D341Med (cell line): ENCODE results near the gene SH3TC1.

Source experiments
- DNase-seq: peaks from one replicate; pipeline ENCODE4 v3.0.0; 2012; ENCODE audit warnings: low spot score

The SH3TC1 gene

GRCh38 chr4:8244001-8244757, 45.1 kb downstream of the SH3TC1 start:
- no peak for DNase-seq

- no peak for DNase-seq
These were observed 45.9 kb downstream of the SH3TC1 start for GRCh38 chr4:8244931-8245460.

GRCh38 chr4:8245884-8246833, 47.1 kb downstream of the SH3TC1 start:
- no peak for DNase-seq

GRCh38 chr4:8247047-8247930, 48.2 kb downstream of the SH3TC1 start:
- DNase-seq: no peak

- no peak for DNase-seq
These were observed 49.0 kb downstream of the SH3TC1 start for GRCh38 chr4:8248091-8248490.

GRCh38 chr4:8250227-8250626, 51.1 kb downstream of the SH3TC1 start:
- no peak for DNase-seq

GRCh38 chr4:8250637-8251036, 51.5 kb downstream of the SH3TC1 start:
- DNase-seq: no peak

GRCh38 chr4:8251110-8251883, 52.2 kb downstream of the SH3TC1 start:
- DNase-seq: no peak

- DNase-seq: no peak
These were observed 53.4 kb downstream of the SH3TC1 start for GRCh38 chr4:8252301-8253173.

- no peak for DNase-seq
These were observed 55.0 kb downstream of the SH3TC1 start for GRCh38 chr4:8254076-8254475.

- DNase-seq: no peak
These were observed 56.8 kb downstream of the SH3TC1 start for GRCh38 chr4:8255698-8256441.

- DNase-seq: no peak
These were observed 58.8 kb downstream of the SH3TC1 start for GRCh38 chr4:8257854-8258253.

GRCh38 chr4:8258552-8259212, 59.6 kb downstream of the SH3TC1 start:
- no peak for DNase-seq

GRCh38 chr4:8259743-8260430, 60.8 kb downstream of the SH3TC1 start:
- peak; percentile 59 for DNase-seq

GRCh38 chr4:8260656-8261111, 61.6 kb downstream of the SH3TC1 start:
- no peak for DNase-seq

GRCh38 chr4:8261851-8262535, 62.9 kb downstream of the SH3TC1 start:
- no peak for DNase-seq

- DNase-seq: no peak
These were observed 63.7 kb downstream of the SH3TC1 start for GRCh38 chr4:8262637-8263322.
